ENCODE data around the gene SYT8. TPM values are rescaled to one million over a fixed set of nuclear protein-coding genes. Genes with fewer than 3 reads are reported as not detected.

The SYT8 gene
- total and polyA plus RNA-seq, 2 experiments from 2014 or later = not detected

DNA sequence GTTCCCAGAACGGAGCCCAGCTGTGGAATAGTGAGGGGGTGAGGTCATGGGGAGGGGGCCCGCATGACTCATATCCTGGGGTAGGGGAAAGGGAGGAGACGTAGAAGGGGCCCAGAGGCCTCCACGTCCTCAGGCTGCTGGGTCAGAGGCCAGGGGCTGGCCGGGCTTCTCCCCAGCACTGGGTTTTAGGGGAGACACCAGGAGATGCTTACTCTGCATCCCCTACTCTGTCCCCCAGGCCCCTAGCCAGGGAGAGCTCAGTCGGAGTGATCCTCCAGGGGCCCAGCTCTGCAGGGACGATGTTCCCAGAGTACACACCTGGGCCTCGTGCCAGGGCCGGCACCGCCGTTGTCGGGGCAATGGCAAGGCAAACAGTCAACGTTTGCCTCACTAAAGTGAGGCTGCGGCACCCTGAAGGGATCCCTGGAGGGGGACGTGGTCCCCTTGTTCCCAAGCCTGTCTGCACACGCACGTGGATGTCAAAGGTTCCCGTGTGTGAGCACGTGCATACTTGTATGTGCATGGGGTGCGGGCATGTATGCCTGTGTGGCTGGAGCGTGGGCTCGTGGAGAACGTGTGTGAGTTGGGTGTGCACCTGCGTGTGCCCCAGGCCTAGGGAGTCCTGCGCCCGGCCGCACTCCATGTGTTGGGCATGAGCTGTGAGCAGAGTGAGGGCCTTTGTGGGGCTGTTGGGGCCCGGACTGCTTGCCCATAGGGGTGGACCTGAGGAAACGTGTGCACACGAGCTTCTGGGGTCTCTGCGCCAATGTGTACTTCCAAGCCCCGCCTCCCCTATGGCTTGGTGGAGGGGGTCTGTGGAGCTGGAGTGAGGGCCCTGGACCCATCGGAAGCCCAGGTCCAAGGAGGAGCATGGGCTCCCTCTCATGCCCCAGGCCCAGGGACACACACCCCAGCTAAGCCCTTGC is 42.7 kb downstream of the SYT8 start:
- H3K27me3 Mint-ChIP-seq (ENCODE audit: insufficient read depth, low read depth, poor library complexity) = peaks cover 5% of the 10 kb centered on the region
- no peaks in the 10 kb centered on the region; the same call in 2 of the 3 replicates for H3K4me1 Mint-ChIP-seq
- Histone ChIP-seq H4K20me1 (replicated peaks; ENCODE audit: insufficient read depth) (no peaks in the 10 kb centered on the region), H3K27me3 (ENCODE audit: insufficient read depth) (no peaks in the 10 kb centered on the region), H3K4me1 (ENCODE audit: insufficient read depth) (no peaks in the 10 kb centered on the region), H3K9me2 (ENCODE audit: insufficient read depth) (no peaks in the 10 kb centered on the region), H3K27ac (ENCODE audit: low read depth) (no peak overlapping the region), H3K4me2 (no peak overlapping the region), H2AFZ (no peak overlapping the region), H3K79me2 (replicated peaks; ENCODE audit: insufficient read depth) (no peaks in the 10 kb centered on the region), H3K36me3 (ENCODE audit: insufficient read depth) (no peaks in the 10 kb centered on the region), H3F3A (replicated peaks; ENCODE audit: low read depth) (no peaks in the 10 kb centered on the region), H3K4me3 (no peak overlapping the region)
- H3K36me3 Mint-ChIP-seq (ENCODE audit: low read depth) = no peaks in the 10 kb centered on the region
- no peaks in the 10 kb centered on the region for H3K9me3 Mint-ChIP-seq
- H3K27ac Mint-ChIP-seq = no peak overlapping the region
- no peak for DNase-seq (ENCODE audit: low spot score)
- no peak for ATAC-seq
- no peak overlapping the region for H3K4me3 Mint-ChIP-seq
- TF ChIP-seq, protein P1, sequence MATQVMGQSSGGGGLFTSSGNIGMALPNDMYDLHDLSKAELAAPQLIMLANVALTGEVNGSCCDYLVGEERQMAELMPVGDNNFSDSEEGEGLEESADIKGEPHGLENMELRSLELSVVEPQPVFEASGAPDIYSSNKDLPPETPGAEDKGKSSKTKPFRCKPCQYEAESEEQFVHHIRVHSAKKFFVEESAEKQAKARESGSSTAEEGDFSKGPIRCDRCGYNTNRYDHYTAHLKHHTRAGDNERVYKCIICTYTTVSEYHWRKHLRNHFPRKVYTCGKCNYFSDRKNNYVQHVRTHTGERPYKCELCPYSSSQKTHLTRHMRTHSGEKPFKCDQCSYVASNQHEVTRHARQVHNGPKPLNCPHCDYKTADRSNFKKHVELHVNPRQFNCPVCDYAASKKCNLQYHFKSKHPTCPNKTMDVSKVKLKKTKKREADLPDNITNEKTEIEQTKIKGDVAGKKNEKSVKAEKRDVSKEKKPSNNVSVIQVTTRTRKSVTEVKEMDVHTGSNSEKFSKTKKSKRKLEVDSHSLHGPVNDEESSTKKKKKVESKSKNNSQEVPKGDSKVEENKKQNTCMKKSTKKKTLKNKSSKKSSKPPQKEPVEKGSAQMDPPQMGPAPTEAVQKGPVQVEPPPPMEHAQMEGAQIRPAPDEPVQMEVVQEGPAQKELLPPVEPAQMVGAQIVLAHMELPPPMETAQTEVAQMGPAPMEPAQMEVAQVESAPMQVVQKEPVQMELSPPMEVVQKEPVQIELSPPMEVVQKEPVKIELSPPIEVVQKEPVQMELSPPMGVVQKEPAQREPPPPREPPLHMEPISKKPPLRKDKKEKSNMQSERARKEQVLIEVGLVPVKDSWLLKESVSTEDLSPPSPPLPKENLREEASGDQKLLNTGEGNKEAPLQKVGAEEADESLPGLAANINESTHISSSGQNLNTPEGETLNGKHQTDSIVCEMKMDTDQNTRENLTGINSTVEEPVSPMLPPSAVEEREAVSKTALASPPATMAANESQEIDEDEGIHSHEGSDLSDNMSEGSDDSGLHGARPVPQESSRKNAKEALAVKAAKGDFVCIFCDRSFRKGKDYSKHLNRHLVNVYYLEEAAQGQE (IDR thresholded peaks at IDR 0.05; ENCODE audit: unreplicated experiment) = no peak
- TF ChIP-seq, protein P2, sequence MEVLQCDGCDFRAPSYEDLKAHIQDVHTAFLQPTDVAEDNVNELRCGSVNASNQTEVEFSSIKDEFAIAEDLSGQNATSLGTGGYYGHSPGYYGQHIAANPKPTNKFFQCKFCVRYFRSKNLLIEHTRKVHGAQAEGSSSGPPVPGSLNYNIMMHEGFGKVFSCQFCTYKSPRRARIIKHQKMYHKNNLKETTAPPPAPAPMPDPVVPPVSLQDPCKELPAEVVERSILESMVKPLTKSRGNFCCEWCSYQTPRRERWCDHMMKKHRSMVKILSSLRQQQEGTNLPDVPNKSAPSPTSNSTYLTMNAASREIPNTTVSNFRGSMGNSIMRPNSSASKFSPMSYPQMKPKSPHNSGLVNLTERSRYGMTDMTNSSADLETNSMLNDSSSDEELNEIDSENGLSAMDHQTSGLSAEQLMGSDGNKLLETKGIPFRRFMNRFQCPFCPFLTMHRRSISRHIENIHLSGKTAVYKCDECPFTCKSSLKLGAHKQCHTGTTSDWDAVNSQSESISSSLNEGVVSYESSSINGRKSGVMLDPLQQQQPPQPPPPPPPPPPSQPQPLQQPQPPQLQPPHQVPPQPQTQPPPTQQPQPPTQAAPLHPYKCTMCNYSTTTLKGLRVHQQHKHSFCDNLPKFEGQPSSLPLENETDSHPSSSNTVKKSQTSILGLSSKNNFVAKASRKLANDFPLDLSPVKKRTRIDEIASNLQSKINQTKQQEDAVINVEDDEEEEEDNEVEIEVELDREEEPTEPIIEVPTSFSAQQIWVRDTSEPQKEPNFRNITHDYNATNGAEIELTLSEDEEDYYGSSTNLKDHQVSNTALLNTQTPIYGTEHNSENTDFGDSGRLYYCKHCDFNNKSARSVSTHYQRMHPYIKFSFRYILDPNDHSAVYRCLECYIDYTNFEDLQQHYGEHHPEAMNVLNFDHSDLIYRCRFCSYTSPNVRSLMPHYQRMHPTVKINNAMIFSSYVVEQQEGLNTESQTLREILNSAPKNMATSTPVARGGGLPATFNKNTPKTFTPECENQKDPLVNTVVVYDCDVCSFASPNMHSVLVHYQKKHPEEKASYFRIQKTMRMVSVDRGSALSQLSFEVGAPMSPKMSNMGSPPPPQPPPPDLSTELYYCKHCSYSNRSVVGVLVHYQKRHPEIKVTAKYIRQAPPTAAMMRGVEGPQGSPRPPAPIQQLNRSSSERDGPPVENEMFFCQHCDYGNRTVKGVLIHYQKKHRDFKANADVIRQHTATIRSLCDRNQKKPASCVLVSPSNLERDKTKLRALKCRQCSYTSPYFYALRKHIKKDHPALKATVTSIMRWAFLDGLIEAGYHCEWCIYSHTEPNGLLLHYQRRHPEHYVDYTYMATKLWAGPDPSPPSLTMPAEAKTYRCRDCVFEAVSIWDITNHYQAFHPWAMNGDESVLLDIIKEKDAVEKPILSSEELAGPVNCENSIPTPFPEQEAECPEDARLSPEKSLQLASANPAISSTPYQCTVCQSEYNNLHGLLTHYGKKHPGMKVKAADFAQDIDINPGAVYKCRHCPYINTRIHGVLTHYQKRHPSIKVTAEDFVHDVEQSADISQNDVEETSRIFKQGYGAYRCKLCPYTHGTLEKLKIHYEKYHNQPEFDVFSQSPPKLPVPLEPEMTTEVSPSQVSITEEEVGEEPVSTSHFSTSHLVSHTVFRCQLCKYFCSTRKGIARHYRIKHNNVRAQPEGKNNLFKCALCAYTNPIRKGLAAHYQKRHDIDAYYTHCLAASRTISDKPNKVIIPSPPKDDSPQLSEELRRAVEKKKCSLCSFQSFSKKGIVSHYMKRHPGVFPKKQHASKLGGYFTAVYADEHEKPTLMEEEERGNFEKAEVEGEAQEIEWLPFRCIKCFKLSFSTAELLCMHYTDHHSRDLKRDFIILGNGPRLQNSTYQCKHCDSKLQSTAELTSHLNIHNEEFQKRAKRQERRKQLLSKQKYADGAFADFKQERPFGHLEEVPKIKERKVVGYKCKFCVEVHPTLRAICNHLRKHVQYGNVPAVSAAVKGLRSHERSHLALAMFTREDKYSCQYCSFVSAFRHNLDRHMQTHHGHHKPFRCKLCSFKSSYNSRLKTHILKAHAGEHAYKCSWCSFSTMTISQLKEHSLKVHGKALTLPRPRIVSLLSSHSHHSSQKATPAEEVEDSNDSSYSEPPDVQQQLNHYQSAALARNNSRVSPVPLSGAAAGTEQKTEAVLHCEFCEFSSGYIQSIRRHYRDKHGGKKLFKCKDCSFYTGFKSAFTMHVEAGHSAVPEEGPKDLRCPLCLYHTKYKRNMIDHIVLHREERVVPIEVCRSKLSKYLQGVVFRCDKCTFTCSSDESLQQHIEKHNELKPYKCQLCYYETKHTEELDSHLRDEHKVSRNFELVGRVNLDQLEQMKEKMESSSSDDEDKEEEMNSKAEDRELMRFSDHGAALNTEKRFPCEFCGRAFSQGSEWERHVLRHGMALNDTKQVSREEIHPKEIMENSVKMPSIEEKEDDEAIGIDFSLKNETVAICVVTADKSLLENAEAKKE (CRISPR knock-in tag; IDR thresholded peaks at IDR 0.05) = no peak
- no peak for TF ChIP-seq ZNF331 (CRISPR knock-in tag; IDR thresholded peaks at IDR 0.05; ENCODE audit: low read depth)
- no peak for TF ChIP-seq POLR2AphosphoS5 (IDR thresholded peaks at IDR 0.05; ENCODE audit: low read depth)
- TF ChIP-seq ZNF114 (CRISPR knock-in tag; IDR thresholded peaks at IDR 0.05) = no peak
- no peak for TF ChIP-seq CREB1 (CRISPR knock-in tag; IDR thresholded peaks at IDR 0.05; ENCODE audit: low read depth)
- no peak for TF ChIP-seq EZH2phosphoT487 (IDR thresholded peaks at IDR 0.05; ENCODE audit: unreplicated experiment)
- TF ChIP-seq, protein P3, sequence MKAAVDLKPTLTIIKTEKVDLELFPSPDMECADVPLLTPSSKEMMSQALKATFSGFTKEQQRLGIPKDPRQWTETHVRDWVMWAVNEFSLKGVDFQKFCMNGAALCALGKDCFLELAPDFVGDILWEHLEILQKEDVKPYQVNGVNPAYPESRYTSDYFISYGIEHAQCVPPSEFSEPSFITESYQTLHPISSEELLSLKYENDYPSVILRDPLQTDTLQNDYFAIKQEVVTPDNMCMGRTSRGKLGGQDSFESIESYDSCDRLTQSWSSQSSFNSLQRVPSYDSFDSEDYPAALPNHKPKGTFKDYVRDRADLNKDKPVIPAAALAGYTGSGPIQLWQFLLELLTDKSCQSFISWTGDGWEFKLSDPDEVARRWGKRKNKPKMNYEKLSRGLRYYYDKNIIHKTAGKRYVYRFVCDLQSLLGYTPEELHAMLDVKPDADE (IDR thresholded peaks at IDR 0.05) = no peak
- no peak for TF ChIP-seq STAT1 (IDR thresholded peaks at IDR 0.05; ENCODE audit: unreplicated experiment)
- no peak for TF ChIP-seq EZH2 (IDR thresholded peaks at IDR 0.05; ENCODE audit: low read depth, unreplicated experiment)
- TF ChIP-seq NANOG (IDR thresholded peaks at IDR 0.05; ENCODE audit: borderline replicate concordance) = no peak
- TF ChIP-seq, protein P4, sequence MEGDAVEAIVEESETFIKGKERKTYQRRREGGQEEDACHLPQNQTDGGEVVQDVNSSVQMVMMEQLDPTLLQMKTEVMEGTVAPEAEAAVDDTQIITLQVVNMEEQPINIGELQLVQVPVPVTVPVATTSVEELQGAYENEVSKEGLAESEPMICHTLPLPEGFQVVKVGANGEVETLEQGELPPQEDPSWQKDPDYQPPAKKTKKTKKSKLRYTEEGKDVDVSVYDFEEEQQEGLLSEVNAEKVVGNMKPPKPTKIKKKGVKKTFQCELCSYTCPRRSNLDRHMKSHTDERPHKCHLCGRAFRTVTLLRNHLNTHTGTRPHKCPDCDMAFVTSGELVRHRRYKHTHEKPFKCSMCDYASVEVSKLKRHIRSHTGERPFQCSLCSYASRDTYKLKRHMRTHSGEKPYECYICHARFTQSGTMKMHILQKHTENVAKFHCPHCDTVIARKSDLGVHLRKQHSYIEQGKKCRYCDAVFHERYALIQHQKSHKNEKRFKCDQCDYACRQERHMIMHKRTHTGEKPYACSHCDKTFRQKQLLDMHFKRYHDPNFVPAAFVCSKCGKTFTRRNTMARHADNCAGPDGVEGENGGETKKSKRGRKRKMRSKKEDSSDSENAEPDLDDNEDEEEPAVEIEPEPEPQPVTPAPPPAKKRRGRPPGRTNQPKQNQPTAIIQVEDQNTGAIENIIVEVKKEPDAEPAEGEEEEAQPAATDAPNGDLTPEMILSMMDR (conservative IDR thresholded peaks at IDR 0.05; ENCODE audit: low read depth in 2 of 2) = no peak
- TF ChIP-seq JUNB (IDR thresholded peaks at IDR 0.05; ENCODE audit: unreplicated experiment) = no peak

Measured in GM23338 (cell line).